Activated naive CD8-positive, alpha-beta T cell treated with anti-CD3 and anti-CD28 coated beads for 36 hours (primary cell): ENCODE measurements around the gene ZNF19. TPM values are rescaled to one million over a fixed set of nuclear protein-coding genes. Genes with fewer than 3 reads are reported as not detected.

ENCODE experiments used
- DNase-seq: peaks from one replicate; pipeline ENCODE4 v3.0.0; 2021
- H3K27ac Mint-ChIP-seq: one replicate; pipeline ENCODE4 v1.8.0; 2022; ENCODE audit warnings: mild to moderate bottlenecking, moderate library complexity, mixed read lengths
- H3K27me3 Mint-ChIP-seq: one replicate; pipeline ENCODE4 v1.8.0; 2022; ENCODE audit warnings: mild to moderate bottlenecking, mixed read lengths
- H3K36me3 Mint-ChIP-seq: one replicate; pipeline ENCODE4 v1.8.0; 2021; ENCODE audit warnings: mild to moderate bottlenecking, mixed read lengths
- H3K4me1 Mint-ChIP-seq: one replicate; pipeline ENCODE4 v1.8.0; 2021; ENCODE audit warnings: mixed read lengths
- H3K4me3 Mint-ChIP-seq: one replicate; pipeline ENCODE4 v1.8.0; 2022; ENCODE audit warnings: mild to moderate bottlenecking, moderate library complexity, mixed read lengths
- H3K9me3 Mint-ChIP-seq: one replicate; pipeline ENCODE4 v1.8.0; 2022; ENCODE audit warnings: mixed read lengths
- total RNA-seq, 2 experiments: library from RNA; stranded (reverse); gene quantifications; one replicate each; pipeline ENCODE4 v1.2.3, GENCODE V29; 2021

The ZNF19 gene
- total RNA-seq, 2 experiments from 2014 or later = 3.0 to 3.6 TPM

GRCh38 chr16:71440669-71441347 is 48.3 kb downstream of the ZNF19 start:
- H3K4me3 Mint-ChIP-seq = no peak overlapping the region
- DNase-seq = peak; percentile 25
- H3K36me3 Mint-ChIP-seq = peaks cover 3% of the 10 kb centered on the region
- peaks cover 3% of the 10 kb centered on the region for H3K4me1 Mint-ChIP-seq
- peaks cover 13% of the 10 kb centered on the region for H3K9me3 Mint-ChIP-seq
- H3K27me3 Mint-ChIP-seq = peaks cover 32% of the 10 kb centered on the region
- no peak overlapping the region for H3K27ac Mint-ChIP-seq

DNA sequence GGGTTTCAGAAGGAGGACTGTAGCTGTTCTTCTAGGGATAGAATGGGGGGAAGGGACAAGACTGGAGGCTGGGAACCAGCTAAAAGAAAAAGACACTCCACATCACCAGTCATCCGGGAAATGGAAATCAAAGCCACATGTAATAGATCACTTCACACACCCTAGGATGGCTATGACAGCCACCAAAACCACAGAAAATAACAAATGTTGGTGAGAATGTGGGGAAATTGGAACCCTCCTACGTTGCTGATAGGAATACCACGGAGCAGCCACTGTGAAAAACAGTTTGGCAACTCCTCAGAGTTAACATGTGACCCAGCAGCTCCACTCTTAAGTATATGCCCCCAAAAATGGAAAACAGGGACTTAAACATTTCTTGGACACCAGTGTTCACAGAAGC is 49.6 kb downstream of the ZNF19 start:
- H3K4me3 Mint-ChIP-seq = no peak overlapping the region
- H3K27me3 Mint-ChIP-seq = peaks cover 32% of the 10 kb centered on the region
- H3K36me3 Mint-ChIP-seq = peaks cover 3% of the 10 kb centered on the region
- DNase-seq = no peak
- H3K27ac Mint-ChIP-seq = no peak overlapping the region
- H3K4me1 Mint-ChIP-seq = peaks cover 3% of the 10 kb centered on the region
- peaks cover 5% of the 10 kb centered on the region for H3K9me3 Mint-ChIP-seq

DNA sequence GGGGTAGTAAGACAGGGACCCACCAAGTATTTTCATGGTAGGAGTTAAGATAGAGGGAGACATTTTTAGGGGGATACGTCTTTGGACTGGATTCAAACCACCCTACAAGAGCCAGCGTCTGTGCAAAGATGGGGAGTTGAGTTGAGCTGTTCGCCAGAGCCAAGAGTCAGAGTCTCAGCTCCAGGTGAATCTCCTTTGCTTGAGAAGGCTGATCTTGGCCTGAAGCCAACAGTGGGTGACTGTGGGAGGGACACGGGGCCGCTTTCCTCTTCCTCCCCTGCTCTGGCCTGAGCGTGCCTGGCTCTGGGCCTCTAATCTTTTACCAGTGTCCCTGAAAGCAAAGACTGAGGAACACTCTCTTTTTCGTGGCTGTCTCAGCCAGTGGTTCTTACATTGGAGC is 52.7 kb downstream of the ZNF19 start:
- Mint-ChIP-seq H3K4me3 (no peak overlapping the region), H3K4me1 (peaks cover 3% of the 10 kb centered on the region), H3K27me3 (peaks cover 32% of the 10 kb centered on the region), H3K27ac (no peak overlapping the region), H3K9me3 (no peaks in the 10 kb centered on the region), H3K36me3 (peaks cover 3% of the 10 kb centered on the region)
- DNase-seq = no peak

DNA sequence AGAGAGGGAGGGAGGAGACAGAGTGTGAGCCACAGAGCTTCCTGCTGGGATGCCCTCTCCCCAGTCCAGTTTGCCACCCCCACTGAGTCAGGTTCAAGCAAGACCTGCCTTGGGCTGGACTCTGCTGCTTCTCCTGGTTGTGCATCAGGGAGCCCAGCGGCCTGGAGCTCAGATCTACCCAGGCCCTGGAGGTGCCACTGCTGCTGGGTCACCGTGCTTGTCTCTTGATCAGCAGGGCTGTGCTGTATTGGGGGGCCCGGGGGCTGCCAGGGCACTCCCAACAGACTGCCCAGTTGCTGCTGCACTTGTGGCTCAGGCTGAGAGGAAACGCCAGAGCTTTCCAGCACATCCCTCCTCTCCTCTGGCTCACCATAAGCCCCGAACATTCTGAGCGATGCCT is 56.2 kb downstream of the ZNF19 start:
- Mint-ChIP-seq H3K4me3 (no peak overlapping the region), H3K4me1 (no peaks in the 10 kb centered on the region), H3K36me3 (no peaks in the 10 kb centered on the region), H3K27ac (no peak overlapping the region), H3K27me3 (peaks cover 12% of the 10 kb centered on the region), H3K9me3 (no peaks in the 10 kb centered on the region)
- DNase-seq = no peak

DNA sequence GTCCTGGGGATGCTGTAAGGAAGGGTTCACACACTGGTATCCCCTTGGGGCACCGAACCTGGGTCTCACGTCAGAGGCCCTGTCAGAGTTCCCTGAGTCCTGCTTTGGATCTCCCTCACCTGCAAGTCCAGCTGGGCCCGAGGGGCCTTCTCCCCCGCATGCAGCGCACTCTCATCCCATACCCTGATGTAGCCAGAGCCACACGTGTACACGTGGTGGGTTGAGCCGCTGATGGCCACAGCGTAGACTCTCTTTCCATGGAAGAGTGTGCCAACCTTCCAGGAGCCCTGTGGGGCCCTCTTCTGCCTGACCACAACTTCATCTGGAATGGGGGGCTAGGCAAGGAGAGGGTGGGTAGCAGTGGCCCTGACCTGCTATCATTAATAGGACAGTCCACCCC is 57.1 kb downstream of the ZNF19 start:
- Mint-ChIP-seq H3K4me1 (peaks cover 1% of the 10 kb centered on the region), H3K4me3 (no peak overlapping the region), H3K27me3 (peaks cover 12% of the 10 kb centered on the region), H3K36me3 (no peaks in the 10 kb centered on the region), H3K9me3 (no peaks in the 10 kb centered on the region), H3K27ac (no peak overlapping the region)
- DNase-seq = no peak

DNA sequence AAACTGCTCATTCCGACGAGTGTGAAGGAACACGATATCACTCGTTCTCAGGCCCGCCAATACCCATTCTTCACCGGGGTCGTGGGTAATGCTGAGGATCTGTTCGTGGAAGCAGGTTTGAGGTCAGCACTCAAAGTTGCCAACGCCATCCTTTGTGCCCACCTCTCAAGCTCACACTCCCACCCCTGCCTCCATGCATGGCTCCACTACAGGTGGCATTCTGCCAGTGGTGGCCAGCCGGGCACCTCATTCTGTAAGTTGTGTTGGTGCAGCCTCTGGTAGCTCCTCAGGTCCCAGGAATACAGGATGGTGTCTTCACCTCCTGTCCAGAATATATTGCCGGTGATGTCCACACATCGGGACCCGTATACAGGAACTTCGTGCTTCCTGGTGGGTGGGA is 57.9 kb downstream of the ZNF19 start:
- H3K36me3 Mint-ChIP-seq = no peaks in the 10 kb centered on the region
- H3K9me3 Mint-ChIP-seq = no peaks in the 10 kb centered on the region

DNA sequence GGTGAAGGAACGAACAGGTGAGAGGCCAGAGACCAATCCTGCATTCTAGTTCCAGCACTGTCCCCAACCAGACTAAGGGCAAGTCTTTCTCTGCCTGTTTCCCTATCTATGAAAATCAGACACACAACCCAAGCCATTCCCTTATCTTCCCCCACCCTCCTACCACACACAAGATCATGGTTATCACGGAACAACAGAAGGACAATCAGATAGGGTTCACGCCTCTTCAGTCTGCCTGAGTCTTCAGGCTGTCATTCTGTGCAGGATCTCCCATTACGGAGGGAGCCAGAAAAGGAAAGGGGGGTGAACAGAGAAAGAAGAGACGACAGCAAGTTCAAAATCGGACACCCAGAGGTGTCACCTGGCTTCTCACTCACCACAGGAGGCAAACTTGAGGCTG is 58.4 kb downstream of the ZNF19 start:
- peaks cover 21% of the 10 kb centered on the region for H3K27me3 Mint-ChIP-seq
- no peak overlapping the region for H3K27ac Mint-ChIP-seq
- no peak for DNase-seq
- no peaks in the 10 kb centered on the region for H3K36me3 Mint-ChIP-seq
- peaks cover 9% of the 10 kb centered on the region for H3K4me1 Mint-ChIP-seq
- no peak overlapping the region for H3K4me3 Mint-ChIP-seq
- no peaks in the 10 kb centered on the region for H3K9me3 Mint-ChIP-seq

More for the DNA sequence above, 57.9 kb downstream of the ZNF19 start:
- peaks cover 16% of the 10 kb centered on the region for H3K27me3 Mint-ChIP-seq
- H3K4me1 Mint-ChIP-seq = peaks cover 8% of the 10 kb centered on the region
- H3K27ac Mint-ChIP-seq = no peak overlapping the region
- H3K4me3 Mint-ChIP-seq = no peak overlapping the region
- no peak for DNase-seq

DNA sequence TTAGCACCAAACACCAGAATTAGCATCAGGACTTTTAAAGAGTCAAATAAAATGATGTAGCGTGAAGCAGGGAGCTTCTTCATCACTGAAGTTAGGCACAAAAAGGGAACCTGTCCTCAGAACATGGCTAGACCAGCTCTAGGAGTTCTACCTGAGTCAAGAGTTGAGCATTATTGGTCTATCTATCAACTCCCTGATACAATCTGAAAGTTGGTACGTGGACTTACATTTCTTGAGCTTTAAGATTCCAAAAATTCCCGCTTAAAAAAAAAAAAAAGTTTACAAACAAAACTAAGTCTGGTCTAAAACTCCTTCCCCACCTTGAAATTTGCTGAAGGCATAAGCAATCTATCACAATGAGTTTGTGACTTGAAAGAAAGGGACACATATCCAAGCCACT is 59.5 kb downstream of the ZNF19 start:
- Mint-ChIP-seq H3K36me3 (no peaks in the 10 kb centered on the region), H3K27me3 (peaks cover 32% of the 10 kb centered on the region), H3K4me1 (peaks cover 9% of the 10 kb centered on the region), H3K4me3 (no peak overlapping the region), H3K9me3 (no peaks in the 10 kb centered on the region), H3K27ac (no peak overlapping the region)
- DNase-seq = no peak

GRCh38 chr16:71428883-71429282 is 60.2 kb downstream of the ZNF19 start:
- Mint-ChIP-seq H3K27me3 (peaks cover 37% of the 10 kb centered on the region), H3K36me3 (no peaks in the 10 kb centered on the region), H3K9me3 (no peaks in the 10 kb centered on the region), H3K4me3 (no peak overlapping the region), H3K4me1 (peaks cover 9% of the 10 kb centered on the region), H3K27ac (no peak overlapping the region)
- DNase-seq = no peak

DNA sequence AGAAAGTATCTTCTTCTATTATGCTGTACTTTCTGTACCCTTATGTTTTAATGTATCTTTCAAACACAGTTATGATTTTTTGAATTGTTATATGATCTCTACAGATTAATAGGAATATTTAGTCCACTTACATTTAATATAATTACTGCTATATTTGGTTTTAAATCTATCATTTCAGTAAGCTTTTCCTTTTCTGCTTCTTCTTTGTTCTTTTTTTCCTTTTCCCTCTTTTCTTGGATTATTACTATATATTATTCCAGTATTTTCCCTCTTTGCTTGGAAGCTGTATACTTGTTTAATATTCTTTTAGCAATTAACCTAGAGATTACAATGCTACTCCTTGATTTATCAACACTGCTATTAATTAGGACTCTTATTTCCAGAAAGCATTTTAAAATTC is 60.7 kb downstream of the ZNF19 start:
- Mint-ChIP-seq H3K27ac (no peak overlapping the region), H3K36me3 (no peaks in the 10 kb centered on the region)

GRCh38 chr16:71426880-71427615 is 62.1 kb downstream of the ZNF19 start:
- Mint-ChIP-seq H3K4me1 (peaks cover 9% of the 10 kb centered on the region), H3K4me3 (peak overlapping the region; percentile 68), H3K9me3 (no peaks in the 10 kb centered on the region), H3K27me3 (peaks cover 38% of the 10 kb centered on the region), H3K27ac (peak overlapping the region; percentile 83), H3K36me3 (no peaks in the 10 kb centered on the region)
- DNase-seq = no peak

More for the DNA sequence above, 60.7 kb downstream of the ZNF19 start:
- Mint-ChIP-seq H3K9me3 (no peaks in the 10 kb centered on the region), H3K4me1 (peaks cover 9% of the 10 kb centered on the region), H3K4me3 (no peak overlapping the region), H3K27me3 (peaks cover 38% of the 10 kb centered on the region)
- no peak for DNase-seq

GRCh38 chr16:71426069-71426879 is 62.9 kb downstream of the ZNF19 start:
- Mint-ChIP-seq H3K27me3 (peaks cover 38% of the 10 kb centered on the region), H3K36me3 (no peaks in the 10 kb centered on the region), H3K4me1 (peaks cover 9% of the 10 kb centered on the region), H3K9me3 (no peaks in the 10 kb centered on the region), H3K4me3 (peak overlapping the region; percentile 68), H3K27ac (peak overlapping the region; percentile 83)
- DNase-seq = peak; percentile 70

DNA sequence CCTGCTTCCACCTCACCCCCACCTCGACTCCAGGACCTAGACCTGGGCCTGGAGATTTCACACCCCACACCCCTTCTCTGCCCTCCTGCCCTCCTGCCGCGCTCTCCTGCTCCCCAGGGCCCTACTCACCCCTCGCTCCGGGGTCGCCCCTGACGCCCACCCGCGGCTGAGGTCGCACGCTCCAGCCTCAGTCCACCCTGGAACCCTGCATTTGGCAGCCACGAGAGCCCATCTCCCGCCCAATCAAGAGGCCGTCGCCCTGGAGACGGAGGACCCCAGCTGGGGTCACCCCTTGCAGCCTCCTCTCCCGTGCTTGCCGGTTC is 63.4 kb downstream of the ZNF19 start:
- Mint-ChIP-seq H3K27me3 (peaks cover 36% of the 10 kb centered on the region), H3K36me3 (no peaks in the 10 kb centered on the region), H3K4me3 (peak overlapping the region; percentile 68), H3K27ac (no peak overlapping the region), H3K9me3 (no peaks in the 10 kb centered on the region), H3K4me1 (peaks cover 9% of the 10 kb centered on the region)
- DNase-seq = no peak

- Mint-ChIP-seq H3K4me1 (peaks cover 9% of the 10 kb centered on the region), H3K36me3 (no peaks in the 10 kb centered on the region), H3K9me3 (no peaks in the 10 kb centered on the region), H3K27me3 (peaks cover 34% of the 10 kb centered on the region), H3K27ac (no peak overlapping the region), H3K4me3 (no peak overlapping the region)
- DNase-seq = no peak
These were observed 64.5 kb downstream of the ZNF19 start for GRCh38 chr16:71424626-71425025.

GRCh38 chr16:71423865-71424264 is 65.3 kb downstream of the ZNF19 start:
- no peaks in the 10 kb centered on the region for H3K9me3 Mint-ChIP-seq
- no peak for DNase-seq
- no peak overlapping the region for H3K4me3 Mint-ChIP-seq
- H3K4me1 Mint-ChIP-seq = peaks cover 9% of the 10 kb centered on the region
- H3K27ac Mint-ChIP-seq = no peak overlapping the region
- H3K27me3 Mint-ChIP-seq = peaks cover 34% of the 10 kb centered on the region
- no peaks in the 10 kb centered on the region for H3K36me3 Mint-ChIP-seq
